Measurements from ENCODE around the gene ZNF787.
"Not testable (repeated sequence)": the region's sequence is repeated elsewhere in the genome, so short reads cannot be mapped to it uniquely, and the experiment has no call there.

The ZNF787 gene

GRCh38 chr19:56106993-56107392 lies 14.1 kb downstream of the ZNF787 start:
- no peak for DNase-seq (ENCODE audit: low read depth in 3 of 3, low spot score in 1 of 3)

- DNase-seq (ENCODE audit: low read depth in 3 of 3, low spot score in 1 of 3): no peak
Measured at GRCh38 chr19:56106397-56106849, 14.7 kb downstream of the ZNF787 start.

- not testable (repeated sequence) for DNase-seq (ENCODE audit: low read depth in 3 of 3, low spot score in 1 of 3)
Measured at GRCh38 chr19:56105831-56106396, 15.2 kb downstream of the ZNF787 start.

- peak in 1 of 3 donors; percentile 34 for DNase-seq (ENCODE audit: low read depth in 3 of 3, low spot score in 1 of 3)
Measured at GRCh38 chr19:56105090-56105701, 15.9 kb downstream of the ZNF787 start.

- no peak for DNase-seq (ENCODE audit: low read depth in 3 of 3, low spot score in 1 of 3)
Measured at GRCh38 chr19:56104423-56104822, 16.7 kb downstream of the ZNF787 start.

- DNase-seq (ENCODE audit: low read depth in 3 of 3, low spot score in 1 of 3): no peak
Measured at GRCh38 chr19:56103027-56103614, 18.0 kb downstream of the ZNF787 start.

GRCh38 chr19:56101746-56102535 lies 19.2 kb downstream of the ZNF787 start:
- no peak for DNase-seq (ENCODE audit: low read depth in 3 of 3, low spot score in 1 of 3)

GRCh38 chr19:56101095-56101494 lies 20.0 kb downstream of the ZNF787 start:
- no peak for DNase-seq (ENCODE audit: low read depth in 3 of 3, low spot score in 1 of 3)

- DNase-seq (ENCODE audit: low read depth in 3 of 3, low spot score in 1 of 3): no peak
Measured at GRCh38 chr19:56099638-56100539, 21.2 kb downstream of the ZNF787 start.

- DNase-seq (ENCODE audit: low read depth in 3 of 3, low spot score in 1 of 3): no peak
Measured at GRCh38 chr19:56098731-56099568, 22.1 kb downstream of the ZNF787 start.

GRCh38 chr19:56098237-56098636 lies 22.9 kb downstream of the ZNF787 start:
- not testable (repeated sequence) for DNase-seq (ENCODE audit: low read depth in 3 of 3, low spot score in 1 of 3)

- DNase-seq (ENCODE audit: low read depth in 3 of 3, low spot score in 1 of 3): no peak
Measured at GRCh38 chr19:56097776-56098175, 23.3 kb downstream of the ZNF787 start.

GRCh38 chr19:56097306-56097705 lies 23.8 kb downstream of the ZNF787 start:
- no peak for DNase-seq (ENCODE audit: low read depth in 3 of 3, low spot score in 1 of 3)

GRCh38 chr19:56096665-56097064 lies 24.4 kb downstream of the ZNF787 start:
- no peak for DNase-seq (ENCODE audit: low read depth in 3 of 3, low spot score in 1 of 3)

GRCh38 chr19:56094449-56094848 lies 26.6 kb downstream of the ZNF787 start:
- no peak for DNase-seq (ENCODE audit: low read depth in 3 of 3, low spot score in 1 of 3)

GRCh38 chr19:56092685-56093631 lies 28.1 kb downstream of the ZNF787 start:
- no peak for DNase-seq (ENCODE audit: low read depth in 3 of 3, low spot score in 1 of 3)

- DNase-seq (ENCODE audit: low read depth in 3 of 3, low spot score in 1 of 3): no peak
Measured at GRCh38 chr19:56091751-56092546, 29.1 kb downstream of the ZNF787 start.

GRCh38 chr19:56091066-56091490 lies 30.0 kb downstream of the ZNF787 start:
- no peak for DNase-seq (ENCODE audit: low read depth in 3 of 3, low spot score in 1 of 3)

All from stimulated activated CD4-positive, alpha-beta T cell treated with anti-CD3 and anti-CD28 coated beads, TNF-alpha, amount 100 ng/mL, for 1 hour (primary cell).